Panc1 (cell line): ENCODE data around the gene CHAF1B. TPM values are rescaled to one million over a fixed set of nuclear protein-coding genes. Genes with fewer than 3 reads are reported as not detected.

Experiments used
- ATAC-seq: fragments of 200-7000 bp; cut with Tn5 transposase; 2 replicates; pipeline ENCODE4 v1.9.1; 2020; ENCODE audit warnings: mild to moderate bottlenecking, moderate library complexity
- BruUV-seq: library from RNA; stranded (reverse); fragments of 400-500 nt; replicated peaks from 2 replicates; lab custom pipeline; 2021; lab: Mats Ljungman, UMichigan
- CTCF ChIA-PET: fragments of 300-600 bp; sonication (Branson Sonifier 250); formaldehyde crosslinking; loops from one replicate; lab custom pipeline; 2022; ENCODE audit warnings: antibody characterized with exemption; lab: Charles Lee
- POLR2A ChIA-PET: fragments of 300-600 bp; sonication (Branson Sonifier 250); formaldehyde crosslinking; loops from one replicate; lab custom pipeline; 2022; ENCODE audit warnings: antibody characterized with exemption; lab: Charles Lee
- DNase-seq: peaks from one replicate; pipeline ENCODE4 v3.0.0-alpha.2; 2010; ENCODE audit warnings: low read depth, low spot score
- H3K27ac ChIP-seq: 2 replicates; pipeline ENCODE4 v1.5.1; 2011; ENCODE audit warnings: mild to moderate bottlenecking, low read length, inconsistent platforms
- H3K27me3 ChIP-seq: fragments of 200-500 bp; sonication (Bioruptor generic); 2 replicates; pipeline ENCODE4 v1.6.0; 2014; ENCODE audit warnings: low read length, inconsistent platforms; ENCODE audit not compliant: control insufficient read depth, insufficient read depth
- H3K36me3 ChIP-seq: fragments of 200-500 bp; sonication (Bioruptor generic); 2 replicates; pipeline ENCODE4 v1.5.1; 2014; ENCODE audit warnings: inconsistent platforms, mild to moderate bottlenecking, low read length, moderate library complexity; ENCODE audit not compliant: control insufficient read depth, insufficient read depth
- H3K4me1 ChIP-seq: 2 replicates; pipeline ENCODE4 v1.5.1; 2011; ENCODE audit warnings: inconsistent platforms, mild to moderate bottlenecking, low read length, moderate library complexity; ENCODE audit not compliant: control insufficient read depth, insufficient read depth
- H3K4me3 ChIP-seq, 2 experiments: 2 replicates each; pipeline ENCODE4 v1.5.1; 2011 to 2012; ENCODE audit warnings: low read depth in 2 of 2, low read length in 2 of 2, mild to moderate bottlenecking in 2 of 2, inconsistent platforms in 1 of 2, moderate library complexity in 1 of 2
- H3K9me3 ChIP-seq: fragments of 200-500 bp; sonication (Bioruptor generic); 2 replicates; pipeline ENCODE4 v1.5.1; 2014; ENCODE audit warnings: low read depth, mild to moderate bottlenecking, inconsistent platforms, low read length, moderate library complexity; ENCODE audit not compliant: control insufficient read depth, insufficient read depth
- CTCF ChIP-seq: fragments of 450-650 bp; IDR thresholded peaks from 2 replicates; pipeline ENCODE4 v1.5.1; 2017; ENCODE audit warnings: mild to moderate bottlenecking
- POLR2AphosphoS5 ChIP-seq: IDR thresholded peaks from 2 replicates; pipeline ENCODE4 v1.6.1; 2012; ENCODE audit warnings: mild to moderate bottlenecking, low read depth, low read length, moderate library complexity
- REST ChIP-seq, 2 experiments: IDR thresholded peaks; 2 replicates each; pipeline ENCODE4 v1.6.1; 2011 to 2012; ENCODE audit warnings: low read depth in 2 of 2, control low read depth in 1 of 2, low read length in 1 of 2, mild to moderate bottlenecking in 1 of 2, moderate library complexity in 1 of 2; ENCODE audit not compliant: insufficient read depth in 1 of 2
- SIN3A ChIP-seq: IDR thresholded peaks from 2 replicates; pipeline ENCODE4 v1.6.1; 2012; ENCODE audit warnings: low read depth, mild to moderate bottlenecking, low read length, moderate library complexity, borderline replicate concordance; ENCODE audit not compliant: insufficient read depth
- TCF7L2 ChIP-seq: IDR thresholded peaks from 2 replicates; pipeline ENCODE4 v1.6.1; 2011; ENCODE audit warnings: mild to moderate bottlenecking, low read depth, low read length, inconsistent platforms
- in situ Hi-C: cut with HindIII; loops from 2 replicates; pipeline ENCODE4 v1.10.0; 2016; ENCODE audit warnings: low sequenced_read_pairs, low pct_unique_long_range_greater_than_20kb
- intact Hi-C: fragments of 100-400 bp; cut with micrococcal nuclease; formaldehyde crosslinking; loops from one replicate; pipeline ENCODE4 v1.10.0; 2022; ENCODE audit not compliant: unreplicated experiment
- total RNA-seq: library from RNA; stranded (reverse); gene quantifications from one replicate; pipeline ENCODE4 v1.2.1, GENCODE V29; 2021; ENCODE audit not compliant: unreplicated experiment

Gene CHAF1B
- total RNA-seq, 1 experiment from 2014 or later: 18.4 TPM

- ATAC-seq: no peak
- POLR2A ChIA-PET: no interaction called here
Observed at GRCh38 chr21:36419241-36419640, 34.0 kb downstream of the CHAF1B start.

GRCh38 chr21:36419996-36420395, 34.8 kb downstream of the CHAF1B start:
- no peak for TF ChIP-seq SIN3A
- TF ChIP-seq CTCF: peak; percentile 80
- in situ Hi-C loops (no loop called here), intact Hi-C loops (loop anchor here (10.0 kb wide), 2 partner anchors 85 to 165 kb away; no protein-coding TSS in a partner anchor)
- no peaks in the 10 kb centered on the region; the same call in 1 of the 2 replicates for H3K36me3 ChIP-seq
- no peak overlapping the region for H3K27ac ChIP-seq
- H3K4me1 ChIP-seq: no peaks in the 10 kb centered on the region
- CTCF ChIA-PET: interaction anchor here (0.6 kb wide), 1 partner anchor 15 kb away, joined by 6 read pairs; no protein-coding TSS in a partner anchor
- H3K4me3 ChIP-seq: no peak overlapping the region
- ATAC-seq (peak; percentile 94), DNase-seq (no peak)
- no peaks in the 10 kb centered on the region for H3K9me3 ChIP-seq
- no TSS peak for BruUV-seq
- no peaks in the 10 kb centered on the region for H3K27me3 ChIP-seq
- POLR2A ChIA-PET: no interaction called here

More at GRCh38 chr21:36419241-36419640, 34.0 kb downstream of the CHAF1B start:
- no peaks in the 10 kb centered on the region for H3K4me1 ChIP-seq
- BruUV-seq: no TSS peak
- CTCF ChIA-PET: no interaction called here
- no peak for DNase-seq
- no peaks in the 10 kb centered on the region; the same call in 1 of the 2 replicates for H3K36me3 ChIP-seq
- H3K4me3 ChIP-seq: no peak overlapping the region
- no peak for TF ChIP-seq CTCF
- no peak for TF ChIP-seq SIN3A
- TF ChIP-seq TCF7L2: no peak
- no peak for TF ChIP-seq REST (IDR thresholded peaks at IDR 0.05; ENCODE audit: insufficient read depth in 1 of 2, low read depth in 2 of 2, low read length in 1 of 2)
- no peak for TF ChIP-seq POLR2AphosphoS5
- no peaks in the 10 kb centered on the region for H3K9me3 ChIP-seq
- no peak overlapping the region for H3K27ac ChIP-seq
- in situ Hi-C loops (no loop called here), intact Hi-C loops (no loop called here)
- no peaks in the 10 kb centered on the region for H3K27me3 ChIP-seq
